GM10248 (cell line): ENCODE measurements around the gene ERICH6B.

Source experiments
- CTCF ChIA-PET: fragments of 300-600 bp; sonication (Branson Sonifier 250); formaldehyde crosslinking; extraction: SDS; loops from one replicate; lab custom pipeline; 2021; ENCODE audit warnings: antibody characterized with exemption; lab: Yijun Ruan, JAX
- POLR2A ChIA-PET: fragments of 350-650 bp; sonication (Branson Sonifier 250); formaldehyde crosslinking; extraction: SDS; loops from one replicate; lab custom pipeline; 2020; ENCODE audit warnings: antibody characterized with exemption; lab: Yijun Ruan, JAX
- DNase-seq: peaks from one replicate; pipeline ENCODE4 v3.0.0; 2012; ENCODE audit errors: extremely low spot score
- TF ChIP-seq, protein P1 (sequence below): IDR thresholded peaks from 2 replicates; pipeline ENCODE4 v1.5.1; 2012; ENCODE audit warnings: mild to moderate bottlenecking, low read depth; ENCODE audit errors: extremely low read depth, missing control alignments, control extremely low read depth

Gene ERICH6B

DNA sequence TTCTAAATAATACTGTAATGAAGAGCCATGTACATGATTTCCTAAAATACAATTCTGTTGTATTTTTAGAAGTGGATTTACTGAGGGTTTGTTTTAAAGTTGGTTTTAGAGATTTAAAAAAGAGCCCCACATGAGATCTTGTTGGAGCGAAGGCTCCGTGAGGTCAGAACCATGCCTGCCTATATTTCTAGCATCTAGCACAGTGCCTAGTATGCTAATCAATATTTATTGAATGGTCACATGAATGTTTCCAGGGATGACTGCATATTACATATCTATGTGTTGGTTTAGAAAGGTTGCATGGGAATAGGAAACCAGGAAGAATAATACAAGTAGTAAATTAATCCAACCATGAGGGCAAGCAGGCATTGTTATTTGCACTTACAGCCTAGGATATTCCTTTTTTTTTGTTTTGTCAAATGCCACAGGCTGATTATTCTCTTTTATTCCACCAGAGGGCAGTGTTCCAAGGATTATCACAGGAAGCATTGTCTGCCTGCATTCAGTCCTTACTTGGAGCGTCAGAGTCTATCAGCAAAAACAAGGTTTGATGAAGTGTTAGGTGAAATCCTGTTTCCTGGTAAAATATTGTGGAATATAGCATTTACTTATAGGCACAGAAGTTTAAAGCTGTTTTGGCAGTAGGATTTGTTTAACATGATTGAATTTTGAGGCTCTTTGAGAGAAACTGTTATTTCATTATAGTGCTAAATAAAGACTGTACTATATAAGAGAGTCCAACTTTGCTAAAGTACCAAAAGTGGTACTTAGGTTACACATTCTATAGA is 104.0 kb downstream of the ERICH6B start:
- CTCF ChIA-PET, result interaction anchor here (0.7 to 2.9 kb wide), 8 partner anchors 8 to 217 kb away, joined by 3 to 15 read pairs (median 5); no protein-coding TSS in a partner anchor
- peak; percentile 58 for DNase-seq
- POLR2A ChIA-PET, result no interaction called here
- TF ChIP-seq, protein P1, sequence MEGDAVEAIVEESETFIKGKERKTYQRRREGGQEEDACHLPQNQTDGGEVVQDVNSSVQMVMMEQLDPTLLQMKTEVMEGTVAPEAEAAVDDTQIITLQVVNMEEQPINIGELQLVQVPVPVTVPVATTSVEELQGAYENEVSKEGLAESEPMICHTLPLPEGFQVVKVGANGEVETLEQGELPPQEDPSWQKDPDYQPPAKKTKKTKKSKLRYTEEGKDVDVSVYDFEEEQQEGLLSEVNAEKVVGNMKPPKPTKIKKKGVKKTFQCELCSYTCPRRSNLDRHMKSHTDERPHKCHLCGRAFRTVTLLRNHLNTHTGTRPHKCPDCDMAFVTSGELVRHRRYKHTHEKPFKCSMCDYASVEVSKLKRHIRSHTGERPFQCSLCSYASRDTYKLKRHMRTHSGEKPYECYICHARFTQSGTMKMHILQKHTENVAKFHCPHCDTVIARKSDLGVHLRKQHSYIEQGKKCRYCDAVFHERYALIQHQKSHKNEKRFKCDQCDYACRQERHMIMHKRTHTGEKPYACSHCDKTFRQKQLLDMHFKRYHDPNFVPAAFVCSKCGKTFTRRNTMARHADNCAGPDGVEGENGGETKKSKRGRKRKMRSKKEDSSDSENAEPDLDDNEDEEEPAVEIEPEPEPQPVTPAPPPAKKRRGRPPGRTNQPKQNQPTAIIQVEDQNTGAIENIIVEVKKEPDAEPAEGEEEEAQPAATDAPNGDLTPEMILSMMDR, result peak; percentile 90

DNA sequence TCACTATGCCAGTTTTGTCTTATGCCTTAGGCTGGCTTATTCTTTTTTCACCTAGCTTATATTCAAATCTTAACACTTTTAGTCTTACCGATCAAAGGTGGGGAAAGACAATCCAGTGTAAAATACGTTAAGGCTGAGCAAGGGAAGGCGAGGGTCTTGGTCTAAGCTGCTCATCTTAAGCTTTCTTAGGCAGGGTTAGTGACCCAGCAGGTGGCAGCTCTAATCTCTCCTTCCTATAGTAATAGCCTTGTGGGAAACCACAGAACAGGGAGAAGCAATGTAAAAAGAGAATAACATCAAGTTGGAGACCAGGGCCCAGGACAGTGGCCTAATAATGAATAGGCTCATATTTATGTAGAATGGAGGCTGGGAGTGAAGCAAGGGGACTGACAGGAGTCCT is 104.9 kb downstream of the ERICH6B start:
- CTCF ChIA-PET, result interaction anchor here (0.6 to 1.5 kb wide), 9 partner anchors 12 to 218 kb away, joined by 3 to 5 read pairs (median 3); partner anchors contain the start of gene CBY2
- POLR2A ChIA-PET, result no interaction called here
- TF ChIP-seq, protein P1, result no peak
- no peak for DNase-seq

DNA sequence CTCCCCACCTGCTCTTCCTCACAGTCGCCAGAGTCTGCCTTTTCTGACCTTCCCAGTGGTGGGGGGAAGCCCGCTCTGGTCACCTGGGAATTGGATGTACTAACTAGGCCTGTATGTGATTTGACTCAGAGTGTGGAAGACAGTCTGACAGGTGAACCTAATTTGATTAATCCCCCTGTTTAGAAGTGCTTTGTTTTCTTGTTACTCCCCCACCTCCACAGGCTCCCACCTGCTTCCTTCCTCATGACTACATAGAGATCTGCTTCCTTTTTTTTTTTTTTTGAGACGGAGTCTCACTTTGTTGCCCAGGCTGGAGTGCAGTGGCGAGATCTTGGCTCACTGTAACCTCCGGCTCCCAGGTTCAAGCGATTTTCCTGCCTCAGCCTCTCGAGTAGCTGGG is 106.8 kb downstream of the ERICH6B start:
- TF ChIP-seq, protein P1, result no peak
- ChIA-PET CTCF (no interaction called here), POLR2A (no interaction called here)
- no peak for DNase-seq

DNA sequence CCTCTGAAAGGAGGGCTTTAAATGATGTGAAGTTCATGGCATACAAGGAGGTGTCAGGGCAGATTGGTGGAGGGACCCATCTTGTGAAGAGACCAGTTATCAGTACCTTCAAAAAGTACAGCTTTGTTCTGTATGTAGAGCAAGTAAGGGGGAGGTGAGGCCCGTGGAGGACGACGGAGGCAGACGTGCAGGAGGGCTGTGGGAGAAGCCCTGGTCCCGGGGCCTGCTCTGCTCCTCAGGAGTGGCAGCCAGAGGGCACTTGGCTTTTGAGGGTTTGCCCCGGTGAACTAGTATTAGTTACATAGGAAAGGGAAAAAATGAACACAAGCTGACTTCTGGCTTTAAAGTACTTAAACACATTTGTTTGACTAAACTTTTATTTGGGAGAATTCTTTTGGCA is 108.7 kb downstream of the ERICH6B start:
- ChIA-PET POLR2A (no interaction called here), CTCF (interaction anchor here (1.0 kb wide), 1 partner anchor 19 kb away, joined by 3 read pairs; no protein-coding TSS in a partner anchor)
- TF ChIP-seq, protein P1, result no peak
- DNase-seq, result no peak

DNA sequence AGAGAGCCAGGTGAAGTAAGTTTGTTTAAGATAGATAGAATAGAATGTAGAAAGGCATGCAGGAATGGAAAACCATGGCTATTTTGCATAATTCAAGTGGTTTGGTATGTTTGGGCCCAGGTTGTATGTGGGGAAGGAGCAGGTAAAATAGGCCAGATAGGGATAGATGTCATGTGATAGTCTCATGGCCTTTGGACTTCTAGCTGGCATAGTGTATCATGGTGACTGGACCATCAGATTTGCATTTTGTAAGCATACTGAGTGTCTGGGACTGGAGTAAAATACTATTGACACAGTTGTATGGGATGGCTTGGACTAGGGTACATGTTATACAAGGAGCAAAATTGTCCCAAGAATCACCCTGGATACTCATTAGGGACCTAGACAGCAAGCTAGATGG is 111.9 kb downstream of the ERICH6B start:
- TF ChIP-seq, protein P1, result no peak
- CTCF ChIA-PET, result interaction anchor here (1.0 to 2.2 kb wide), 3 partner anchors 9 to 134 kb away, joined by 3 to 12 read pairs (median 4); no protein-coding TSS in a partner anchor
- DNase-seq, result no peak
- POLR2A ChIA-PET, result no interaction called here

DNA sequence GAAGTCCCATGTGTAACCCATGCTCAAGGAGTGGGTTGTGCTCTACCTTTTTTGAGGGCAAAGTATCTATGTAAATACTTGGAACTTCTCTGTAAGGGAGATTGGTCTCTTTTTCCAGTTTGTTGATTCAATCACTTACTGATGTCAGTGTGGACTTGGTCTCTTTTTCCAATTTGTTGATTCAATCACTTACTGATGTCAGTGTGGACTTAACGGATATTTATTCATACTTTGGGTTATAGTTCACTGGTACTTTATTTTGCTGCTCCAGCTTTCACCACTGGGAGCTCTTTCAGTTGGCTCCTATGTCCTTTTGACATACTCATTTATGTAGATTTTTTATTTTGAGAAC is 114.4 kb downstream of the ERICH6B start:
- CTCF ChIA-PET, result interaction anchor here (1.2 kb wide), 1 partner anchor 10 kb away, joined by 4 read pairs; no protein-coding TSS in a partner anchor
- no peak for DNase-seq
- POLR2A ChIA-PET, result no interaction called here
- TF ChIP-seq, protein P1, result no peak
